CD14-positive monocyte (primary cell): ENCODE measurements around the gene CALML4. TPM values are rescaled to one million over a fixed set of nuclear protein-coding genes. Genes with fewer than 3 reads are reported as not detected.
A peak's percentile ranks its signal among the peaks of the same experiment; 100 is the strongest.

Source experiments
- DNase-seq, 3 donors: peaks; one replicate each; pipeline ENCODE4 v3.0.0-alpha.2; 2011 to 2022
- H2AFZ ChIP-seq: 2 replicates; pipeline ENCODE4 v1.6.0; 2012; ENCODE audit warnings: mild to moderate bottlenecking, low read depth, low read length, inconsistent platforms; ENCODE audit not compliant: insufficient read depth, poor library complexity, severe bottlenecking
- H3K27ac ChIP-seq, 2 donors: 1 replicate in 1 of 2; 2 replicates in 1 of 2; pipeline ENCODE4 v1.5.1; 2012 to 2013; ENCODE audit warnings: low read length in 2 of 2, control low read depth in 1 of 2, inconsistent platforms in 1 of 2, low read depth in 1 of 2, mild to moderate bottlenecking in 1 of 2
- H3K27me3 ChIP-seq, 2 donors: one replicate each; pipeline versions ENCODE4 v1.6.0 to v1.6.1; 2011 to 2013; ENCODE audit warnings: low read length in 2 of 2; ENCODE audit not compliant: control insufficient read depth in 2 of 2, insufficient read depth in 2 of 2
- H3K36me3 ChIP-seq, 2 donors: replicated peaks in 1 of 2; 1 replicate in 1 of 2; 2 replicates in 1 of 2; pipeline versions ENCODE4 v1.5.1 to v1.6.1; 2012 to 2013; ENCODE audit warnings: low read length in 2 of 2, control low read depth in 1 of 2, inconsistent platforms in 1 of 2, mild to moderate bottlenecking in 1 of 2; ENCODE audit not compliant: insufficient read depth in 2 of 2, control insufficient read depth in 1 of 2
- H3K4me1 ChIP-seq, 2 donors: 1 replicate in 1 of 2; 2 replicates in 1 of 2; pipeline versions ENCODE4 v1.5.1 to v1.6.1; 2012 to 2013; ENCODE audit warnings: low read length in 2 of 2, control low read depth in 1 of 2, inconsistent platforms in 1 of 2, mild to moderate bottlenecking in 1 of 2, moderate library complexity in 1 of 2; ENCODE audit not compliant: insufficient read depth in 2 of 2, control insufficient read depth in 1 of 2
- H3K4me2 ChIP-seq: replicated peaks from 2 replicates; pipeline ENCODE3; 2012; ENCODE audit warnings: low read length, moderate library complexity, mild to moderate bottlenecking; ENCODE audit not compliant: poor library complexity, severe bottlenecking; ENCODE audit errors: extremely low read depth
- H3K4me3 ChIP-seq, 3 experiments: fragments of 200-600 bp in 1 of 3; sonication (generic) in 1 of 3; replicated peaks in 1 of 3; 1 replicate in 2 of 3; 2 replicates in 1 of 3; pipeline ENCODE4 v1.5.1; 2011 to 2013; ENCODE audit warnings: low read length in 3 of 3, mild to moderate bottlenecking in 3 of 3, control low read depth in 2 of 3, low read depth in 2 of 3, inconsistent platforms in 1 of 3, moderate library complexity in 1 of 3
- H3K79me2 ChIP-seq: 2 replicates; pipeline ENCODE4 v1.6.0; 2012; ENCODE audit warnings: mild to moderate bottlenecking, control low read depth, inconsistent platforms, low read length, moderate library complexity; ENCODE audit not compliant: insufficient read depth
- H3K9ac ChIP-seq: 2 replicates; pipeline ENCODE4 v1.6.0; 2017; ENCODE audit warnings: low read length, mild to moderate bottlenecking; ENCODE audit not compliant: insufficient read depth, poor library complexity, severe bottlenecking
- H3K9me3 ChIP-seq, 2 donors: replicated peaks in 1 of 2; 1 replicate in 1 of 2; 2 replicates in 1 of 2; pipeline versions ENCODE4 v1.5.1 to v1.6.1; 2012 to 2013; ENCODE audit warnings: low read length in 2 of 2, control low read depth in 1 of 2; ENCODE audit not compliant: control insufficient read depth in 1 of 2, insufficient read depth in 1 of 2
- H4K20me1 ChIP-seq: 2 replicates; pipeline ENCODE4 v1.6.0; 2012; ENCODE audit warnings: mild to moderate bottlenecking, low read length, control low read depth, moderate library complexity; ENCODE audit not compliant: insufficient read depth
- H3K27ac Mint-ChIP-seq, 7 donors: one replicate each; pipeline ENCODE4 v1.8.0; 2020; ENCODE audit warnings: mild to moderate bottlenecking in 7 of 7, mixed read lengths in 7 of 7, moderate library complexity in 6 of 7, inconsistent platforms in 2 of 7
- H3K27me3 Mint-ChIP-seq, 3 donors: one replicate each; pipeline ENCODE4 v1.8.0; 2021 to 2022; ENCODE audit warnings: low read depth in 3 of 3, mild to moderate bottlenecking in 3 of 3, mixed read lengths in 3 of 3, moderate library complexity in 3 of 3, inconsistent platforms in 1 of 3
- H3K36me3 Mint-ChIP-seq, 2 donors: one replicate each; pipeline ENCODE4 v1.8.0; 2020; ENCODE audit warnings: mixed read lengths in 2 of 2, inconsistent platforms in 1 of 2, mild to moderate bottlenecking in 1 of 2
- H3K4me1 Mint-ChIP-seq: one replicate; pipeline ENCODE4 v1.8.0; 2020; ENCODE audit warnings: mild to moderate bottlenecking, mixed read lengths
- H3K4me3 Mint-ChIP-seq, 2 donors: one replicate each; pipeline ENCODE4 v1.8.0; 2020; ENCODE audit warnings: mild to moderate bottlenecking in 2 of 2, mixed read lengths in 2 of 2, moderate library complexity in 1 of 2
- H3K9me3 Mint-ChIP-seq, 7 donors: one replicate each; pipeline ENCODE4 v1.8.0; 2020 to 2022; ENCODE audit warnings: mixed read lengths in 7 of 7, mild to moderate bottlenecking in 6 of 7, moderate library complexity in 6 of 7, inconsistent platforms in 2 of 7
- WGBS: methylation state at CpG from one replicate; pipeline ENCODE4 v1.1.5; 2013; ENCODE audit warnings: missing lambda C conversion rate; ENCODE audit not compliant: insufficient coverage; 5-methylcytosine and 5-hydroxymethylcytosine counted together
- intact Hi-C, 2 donors: fragments of 100-400 bp; cut with micrococcal nuclease; formaldehyde crosslinking; loops; one replicate each; pipeline versions ENCODE4 v1.15.0 to v1.15.1; 2023
- polyA plus RNA-seq, 3 donors: library from polyadenylated mRNA; depleted of rRNA in 1 of 3; unstranded in 2 of 3; stranded (reverse) in 1 of 3; fragments of 300-500 nt in 2 of 3; fragments of >200 nt in 1 of 3; fragmentation: Illumina TruSeq in 2 of 3; gene quantifications; 1 replicate in 2 of 3; 2 replicates in 1 of 3; pipeline ENCODE4 v1.2.3, GENCODE V29; 2012 to 2021
- TF ChIP-seq, protein P1 (sequence below): fragments of 200-600 bp; IDR thresholded peaks from one replicate; pipeline ENCODE4 v1.8.0; 2022; ENCODE audit warnings: antibody characterized with exemption, mild to moderate bottlenecking

The CALML4 gene
- polyA plus RNA-seq, 3 donors: 24.3 to 44.5 (median 38.8) TPM

DNA sequence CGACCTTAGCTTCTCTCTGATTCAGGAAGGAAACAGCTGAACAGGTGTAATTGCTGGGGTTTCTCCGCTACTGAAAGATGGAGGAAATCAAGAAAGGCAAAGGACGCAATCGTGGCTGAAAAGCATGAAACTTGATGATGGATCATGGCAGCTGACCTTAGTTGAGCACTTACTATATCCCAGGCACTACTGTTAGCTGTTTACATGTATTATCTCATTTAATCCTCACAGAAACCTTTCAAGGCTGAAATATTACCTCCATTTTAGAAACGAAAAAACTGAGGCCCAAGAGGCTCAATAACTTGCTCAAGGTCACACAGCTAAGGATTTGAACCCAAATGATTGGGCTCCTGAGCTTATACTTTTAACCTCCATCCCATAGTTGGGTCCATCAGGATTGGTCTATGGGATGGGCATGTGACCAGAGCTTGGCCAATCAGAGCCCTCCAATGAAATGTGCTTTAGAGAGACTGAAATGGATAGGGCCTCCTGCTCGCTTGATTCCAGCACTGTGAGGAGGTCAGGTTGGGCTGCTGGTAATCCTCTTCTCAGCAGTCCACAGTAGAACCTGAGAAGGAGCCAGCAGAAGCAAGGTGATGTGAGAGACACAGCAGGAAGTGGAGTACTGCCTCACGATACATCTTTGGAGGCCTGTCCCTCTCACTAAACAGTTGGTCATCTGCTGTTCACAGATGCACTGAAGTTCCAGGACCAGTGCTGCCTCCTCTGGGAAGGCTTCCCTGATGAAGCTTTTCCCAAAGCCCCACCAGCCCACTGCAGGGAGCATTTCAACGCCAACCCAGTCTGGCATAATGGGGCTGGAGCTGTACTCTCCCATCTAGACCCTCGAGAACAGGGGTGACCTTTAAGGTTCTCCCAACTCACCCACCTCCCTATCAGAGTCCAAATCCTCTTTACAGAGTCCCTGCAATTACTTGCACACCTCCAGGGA lies 14.0 kb upstream of the CALML4 start:
- peaks cover 0 to 32% of the 10 kb centered on the region in 2 donors for H3K36me3 ChIP-seq
- H3K4me3 ChIP-seq: no peak overlapping the region
- peaks cover 57% of the 10 kb centered on the region for H3K79me2 ChIP-seq
- no peak overlapping the region for H3K4me2 ChIP-seq
- WGBS: 98% methylated on average over 7 of the region's 9 CpGs
- TF ChIP-seq, protein P1, sequence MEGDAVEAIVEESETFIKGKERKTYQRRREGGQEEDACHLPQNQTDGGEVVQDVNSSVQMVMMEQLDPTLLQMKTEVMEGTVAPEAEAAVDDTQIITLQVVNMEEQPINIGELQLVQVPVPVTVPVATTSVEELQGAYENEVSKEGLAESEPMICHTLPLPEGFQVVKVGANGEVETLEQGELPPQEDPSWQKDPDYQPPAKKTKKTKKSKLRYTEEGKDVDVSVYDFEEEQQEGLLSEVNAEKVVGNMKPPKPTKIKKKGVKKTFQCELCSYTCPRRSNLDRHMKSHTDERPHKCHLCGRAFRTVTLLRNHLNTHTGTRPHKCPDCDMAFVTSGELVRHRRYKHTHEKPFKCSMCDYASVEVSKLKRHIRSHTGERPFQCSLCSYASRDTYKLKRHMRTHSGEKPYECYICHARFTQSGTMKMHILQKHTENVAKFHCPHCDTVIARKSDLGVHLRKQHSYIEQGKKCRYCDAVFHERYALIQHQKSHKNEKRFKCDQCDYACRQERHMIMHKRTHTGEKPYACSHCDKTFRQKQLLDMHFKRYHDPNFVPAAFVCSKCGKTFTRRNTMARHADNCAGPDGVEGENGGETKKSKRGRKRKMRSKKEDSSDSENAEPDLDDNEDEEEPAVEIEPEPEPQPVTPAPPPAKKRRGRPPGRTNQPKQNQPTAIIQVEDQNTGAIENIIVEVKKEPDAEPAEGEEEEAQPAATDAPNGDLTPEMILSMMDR: no peak
- no peak overlapping the region for H3K4me3 Mint-ChIP-seq
- H3K9me3 Mint-ChIP-seq: no peaks in the 10 kb centered on the region
- no peak for DNase-seq
- H2AFZ ChIP-seq: no peak overlapping the region
- peaks cover 38% of the 10 kb centered on the region for H4K20me1 ChIP-seq
- peaks cover 0 to 17% of the 10 kb centered on the region in 2 donors for H3K36me3 Mint-ChIP-seq
- H3K4me1 Mint-ChIP-seq: peaks cover 16% of the 10 kb centered on the region
- H3K4me1 ChIP-seq: peaks cover 15 to 16% of the 10 kb centered on the region in 2 donors
- peak overlapping the region in 2 of 7 donors; percentile 38 to 84 for H3K27ac Mint-ChIP-seq
- H3K27me3 Mint-ChIP-seq: peaks cover 0 to 2% (median 1%) of the 10 kb centered on the region in 3 donors
- H3K9ac ChIP-seq: peak overlapping the region; percentile 15
- intact Hi-C loops: no loop called here
- no peaks in the 10 kb centered on the region for H3K27me3 ChIP-seq
- peak overlapping the region in 1 of 2 donors; percentile 57 for H3K27ac ChIP-seq
- no peaks in the 10 kb centered on the region for H3K9me3 ChIP-seq

DNA sequence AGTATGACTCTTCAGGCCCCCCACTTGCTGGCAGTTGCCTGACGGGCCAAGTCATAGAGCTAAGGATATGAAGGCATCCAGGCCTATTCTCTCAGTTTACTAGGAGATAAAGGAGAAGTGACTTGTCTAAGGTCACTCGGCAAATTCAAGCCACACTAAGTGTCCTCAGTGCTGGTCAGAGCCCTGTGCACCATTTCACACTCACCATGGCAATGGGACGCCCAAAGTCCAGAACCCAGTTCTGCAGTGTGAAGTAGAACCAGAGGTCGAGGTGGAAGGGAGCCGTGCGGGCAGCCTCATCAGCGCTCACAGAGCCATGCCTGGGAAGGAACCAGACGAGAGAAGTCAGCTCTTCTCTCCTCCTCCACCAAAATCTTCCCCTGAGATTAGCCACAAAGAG lies 13.2 kb upstream of the CALML4 start:
- H3K27me3 ChIP-seq: no peaks in the 10 kb centered on the region
- H3K9me3 ChIP-seq: no peaks in the 10 kb centered on the region
- 100% methylated on average over 1 of the region's 8 CpGs for WGBS
- no peak overlapping the region for H3K4me3 ChIP-seq
- peak overlapping the region in 1 of 2 donors; percentile 57 for H3K27ac ChIP-seq
- peaks cover 55% of the 10 kb centered on the region for H3K79me2 ChIP-seq
- peaks cover 0 to 2% (median 1%) of the 10 kb centered on the region in 3 donors for H3K27me3 Mint-ChIP-seq
- H3K4me2 ChIP-seq: no peak overlapping the region
- H3K27ac Mint-ChIP-seq: peak overlapping the region in 3 of 7 donors; percentile 19 to 84 (median 37)
- H3K9ac ChIP-seq: no peak overlapping the region
- H3K4me1 Mint-ChIP-seq: peaks cover 18% of the 10 kb centered on the region
- H3K36me3 Mint-ChIP-seq: peaks cover 0 to 23% of the 10 kb centered on the region in 2 donors
- peaks cover 15 to 18% of the 10 kb centered on the region in 2 donors for H3K4me1 ChIP-seq
- H3K9me3 Mint-ChIP-seq: no peaks in the 10 kb centered on the region
- no peak overlapping the region for H2AFZ ChIP-seq
- H4K20me1 ChIP-seq: peaks cover 31% of the 10 kb centered on the region
- no peak overlapping the region for H3K4me3 Mint-ChIP-seq
- TF ChIP-seq, protein P1: no peak
- H3K36me3 ChIP-seq: peaks cover 0 to 32% of the 10 kb centered on the region in 2 donors
- no peak for DNase-seq
- intact Hi-C loops: no loop called here
